ENCODE data around the gene WDFY4.

GRCh38 chr10:48772059-48772458 lies 87.4 kb downstream of the WDFY4 start:
- TF ChIP-seq ZBTB33 (IDR thresholded peaks at IDR 0.05; ENCODE audit: extremely low read depth, insufficient replicate concordance, low read length) (no peak), POLR2A (IDR thresholded peaks at IDR 0.05; ENCODE audit: borderline replicate concordance, extremely low read depth, insufficient read depth, insufficient read length) (no peak), EZH2phosphoT487 (IDR thresholded peaks at IDR 0.05; ENCODE audit: borderline replicate concordance) (no peak), JUND (IDR thresholded peaks at IDR 0.05) (no peak), CTCF (IDR thresholded peaks at IDR 0.05 in 2 of 3, conservative IDR thresholded peaks at IDR 0.05 in 1 of 3; ENCODE audit: borderline replicate concordance in 1 of 3, insufficient read depth in 1 of 3, low read depth in 2 of 3, low read length in 2 of 3) (no peak), EZH2 (IDR thresholded peaks at IDR 0.05) (no peak), ZFX (IDR thresholded peaks at IDR 0.05) (no peak), POLR2AphosphoS5 (IDR thresholded peaks at IDR 0.05; ENCODE audit: low read depth, low read length) (no peak), SIN3A (IDR thresholded peaks at IDR 0.05; ENCODE audit: low read depth) (no peak), ELF1 (IDR thresholded peaks at IDR 0.05; ENCODE audit: borderline replicate concordance, low read depth) (no peak), CEBPB (IDR thresholded peaks at IDR 0.05; ENCODE audit: low read depth) (no peak), YY1 (IDR thresholded peaks at IDR 0.05; ENCODE audit: extremely low read depth, insufficient replicate concordance, low read depth, low read length) (no peak), REST (IDR thresholded peaks at IDR 0.05; ENCODE audit: low read depth) (no peak)
